Spleen (tissue), 11 donors: ENCODE measurements around the gene SHISA9. TPM values are rescaled to one million over a fixed set of nuclear protein-coding genes. Genes with fewer than 3 reads are reported as not detected.

Experiments used
- DNase-seq: peaks from one replicate; pipeline ENCODE4 v3.0.0-alpha.2; 2020
- H3K27ac ChIP-seq, 8 donors: fragments of 200-600 bp; sonication (generic) in 7 of 8; 1 replicate in 4 of 8; 2 replicates in 4 of 8; pipeline versions ENCODE4 v1.5.0 to v1.8.0; 2016 to 2021; ENCODE audit warnings: inconsistent platforms in 4 of 8, mild to moderate bottlenecking in 4 of 8, moderate library complexity in 1 of 8
- H3K27me3 ChIP-seq, 7 donors: fragments of 200-600 bp; sonication (generic) in 6 of 7; replicated peaks in 1 of 7; 1 replicate in 4 of 7; 2 replicates in 3 of 7; pipeline versions ENCODE4 v1.5.0 to v1.8.0; 2016 to 2021; ENCODE audit warnings: inconsistent platforms in 3 of 7, mild to moderate bottlenecking in 1 of 7
- H3K36me3 ChIP-seq, 6 donors: fragments of 200-600 bp; sonication (generic) in 5 of 6; 1 replicate in 4 of 6; 2 replicates in 2 of 6; pipeline versions ENCODE4 v1.5.0 to v1.8.0; 2016 to 2021; ENCODE audit warnings: inconsistent platforms in 2 of 6
- H3K4me1 ChIP-seq, 6 donors: fragments of 200-600 bp; sonication (generic) in 5 of 6; 1 replicate in 3 of 6; 2 replicates in 3 of 6; pipeline versions ENCODE4 v1.5.0 to v1.8.0; 2016 to 2021; ENCODE audit warnings: inconsistent platforms in 3 of 6
- H3K4me3 ChIP-seq, 8 donors: fragments of 200-600 bp; sonication (generic) in 7 of 8; 1 replicate in 4 of 8; 2 replicates in 4 of 8; pipeline versions ENCODE4 v1.5.0 to v1.8.0; 2016 to 2021; ENCODE audit warnings: inconsistent platforms in 4 of 8, mild to moderate bottlenecking in 4 of 8, moderate library complexity in 2 of 8
- H3K9me3 ChIP-seq, 8 donors: fragments of 200-600 bp; sonication (generic) in 7 of 8; 1 replicate in 4 of 8; 2 replicates in 4 of 8; pipeline versions ENCODE4 v1.5.0 to v1.8.0; 2016 to 2021; ENCODE audit warnings: inconsistent platforms in 4 of 8
- POLR2A ChIP-seq, 3 donors: fragments of 450-650 bp; IDR thresholded peaks; one replicate each; pipeline ENCODE4 v1.5.1; 2017; ENCODE audit warnings: antibody characterized with exemption in 3 of 3, mild to moderate bottlenecking in 1 of 3
- POLR2AphosphoS5 ChIP-seq, 3 donors: sonication (generic); formaldehyde crosslinking; IDR thresholded peaks; one replicate each; pipeline ENCODE4 v1.5.1; 2017; ENCODE audit warnings: antibody characterized with exemption in 3 of 3
- WGBS, 5 donors: extraction: QIAGEN DNeasy Blood & Tissue Kit in 3 of 5; methylation state at CpG; one replicate each; pipeline versions ENCODE4 v1.1.5 to v1.1.7; 2013 to 2018; 5-methylcytosine and 5-hydroxymethylcytosine counted together
- intact Hi-C: fragments of 100-400 bp; cut with DNase I; formaldehyde crosslinking; loops from one replicate; pipeline ENCODE4 v1.15.0; 2023; ENCODE audit warnings: low total_unique reads
- polyA plus RNA-seq, 3 donors: library from polyadenylated mRNA; stranded (reverse); fragments of 200-250 nt; gene quantifications; one replicate each; pipeline ENCODE4 v1.2.1, GENCODE V29; 2013
- total RNA-seq, 7 donors: library from RNA; depleted of rRNA in 3 of 7; stranded (reverse); fragments of >200 nt in 3 of 7; fragmentation: NEBNext Ultra II Directional in 4 of 7; extraction: Animal tissue kit (Norgen Biotek cat#: 25700) in 4 of 7; gene quantifications; one replicate each; pipeline versions ENCODE4 v1.1.0 to v1.2.1, GENCODE V29; 2016 to 2021
- TF ChIP-seq, protein P1 (sequence below), 11 experiments: fragments of 200-600 bp in 7 of 11; fragments of 450-650 bp in 4 of 11; sonication (generic) in 4 of 11; IDR thresholded peaks in 8 of 11; conservative IDR thresholded peaks in 3 of 11; 1 replicate in 7 of 11; 2 replicates in 4 of 11; pipeline versions ENCODE4 v1.4.0 to v1.8.0; 2016 to 2021; ENCODE audit warnings: antibody characterized with exemption in 11 of 11, inconsistent platforms in 4 of 11, mild to moderate bottlenecking in 1 of 11
- donor health status: healthy with polysubstance abuse.
- donor health status: DM: no; HTN: no; CAD: no; lungs with moderate emphysema.
- donor health status: DM: no; HTN: no; CAD: no.
- donor health status: Bipolar disorder and iron deficiency.
- donor health status: healthy.
- donor health status: DM: no; HTN: no; CAD: no.
- donor health status: DM: yes; HTN: yes; CAD: no.

The SHISA9 gene
- total and polyA plus RNA-seq, 10 donors = 0.02 to 0.17 (median 0.05) TPM; not detected in 4

DNA sequence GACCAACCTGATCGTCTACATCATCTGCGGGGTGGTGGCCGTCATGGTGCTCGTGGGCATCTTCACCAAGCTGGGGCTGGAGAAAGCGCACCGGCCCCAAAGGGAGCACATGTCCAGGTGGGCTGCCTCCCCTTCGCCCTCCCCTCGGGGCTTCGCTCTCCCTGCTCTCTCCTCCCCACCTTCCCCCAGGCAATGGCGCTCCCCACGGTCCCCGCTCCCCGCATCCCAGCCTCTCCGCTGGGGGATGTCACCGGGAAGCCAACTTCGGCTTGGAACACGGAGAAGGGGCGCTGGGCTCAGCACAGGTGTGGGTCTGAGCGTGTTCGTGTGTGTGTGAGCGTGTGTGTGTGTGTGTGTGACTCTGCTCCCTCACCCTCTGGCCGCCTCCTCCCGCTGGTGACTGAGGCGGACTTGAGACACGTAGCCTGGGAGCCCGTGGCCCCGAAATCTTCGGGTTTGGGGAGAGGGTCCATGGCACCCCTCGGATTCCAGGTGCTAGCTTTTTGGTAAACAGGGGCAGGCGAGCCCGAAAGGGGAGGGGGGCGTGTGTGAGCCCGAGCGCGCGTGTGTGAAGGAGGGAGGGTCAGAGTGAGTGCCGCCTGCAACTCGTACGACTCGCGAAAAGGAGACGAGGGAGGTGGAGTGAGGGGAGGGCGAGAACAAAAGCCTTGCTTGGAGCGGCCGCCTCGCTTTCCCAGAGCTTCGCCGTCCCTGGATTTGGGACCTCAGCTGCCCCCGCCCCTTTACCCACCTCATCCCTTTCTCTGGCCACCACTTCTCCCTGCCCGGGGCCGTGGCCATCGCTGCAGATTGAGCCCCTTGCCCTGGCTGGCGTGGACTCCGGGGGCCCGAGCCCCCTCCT lies 1.3 kb downstream of the SHISA9 start:
- peaks cover 0 to 98% (median 68%) of the 10 kb centered on the region in 7 donors for H3K27me3 ChIP-seq
- DNase-seq = no peak
- TF ChIP-seq POLR2A (IDR thresholded peaks at IDR 0.05) (no peak), POLR2AphosphoS5 (IDR thresholded peaks at IDR 0.05) (no peak)
- TF ChIP-seq, protein P1, sequence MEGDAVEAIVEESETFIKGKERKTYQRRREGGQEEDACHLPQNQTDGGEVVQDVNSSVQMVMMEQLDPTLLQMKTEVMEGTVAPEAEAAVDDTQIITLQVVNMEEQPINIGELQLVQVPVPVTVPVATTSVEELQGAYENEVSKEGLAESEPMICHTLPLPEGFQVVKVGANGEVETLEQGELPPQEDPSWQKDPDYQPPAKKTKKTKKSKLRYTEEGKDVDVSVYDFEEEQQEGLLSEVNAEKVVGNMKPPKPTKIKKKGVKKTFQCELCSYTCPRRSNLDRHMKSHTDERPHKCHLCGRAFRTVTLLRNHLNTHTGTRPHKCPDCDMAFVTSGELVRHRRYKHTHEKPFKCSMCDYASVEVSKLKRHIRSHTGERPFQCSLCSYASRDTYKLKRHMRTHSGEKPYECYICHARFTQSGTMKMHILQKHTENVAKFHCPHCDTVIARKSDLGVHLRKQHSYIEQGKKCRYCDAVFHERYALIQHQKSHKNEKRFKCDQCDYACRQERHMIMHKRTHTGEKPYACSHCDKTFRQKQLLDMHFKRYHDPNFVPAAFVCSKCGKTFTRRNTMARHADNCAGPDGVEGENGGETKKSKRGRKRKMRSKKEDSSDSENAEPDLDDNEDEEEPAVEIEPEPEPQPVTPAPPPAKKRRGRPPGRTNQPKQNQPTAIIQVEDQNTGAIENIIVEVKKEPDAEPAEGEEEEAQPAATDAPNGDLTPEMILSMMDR (IDR thresholded peaks at IDR 0.05 in 8 of 11, conservative IDR thresholded peaks at IDR 0.05 in 3 of 11) = no peak
- no peaks in the 10 kb centered on the region for H3K36me3 ChIP-seq
- intact Hi-C loops = no loop called here
- no peaks in the 10 kb centered on the region for H3K9me3 ChIP-seq
- H3K27ac ChIP-seq = no peak overlapping the region
- H3K4me1 ChIP-seq = peaks cover 0 to 27% (median 9%) of the 10 kb centered on the region in 6 donors
- peak overlapping the region in 1 of 8 donors; percentile 30 for H3K4me3 ChIP-seq
- 2 to 7% (median 4%) methylated on average over 48 to 55 of the region's 55 CpGs for WGBS, 5 donors

DNA sequence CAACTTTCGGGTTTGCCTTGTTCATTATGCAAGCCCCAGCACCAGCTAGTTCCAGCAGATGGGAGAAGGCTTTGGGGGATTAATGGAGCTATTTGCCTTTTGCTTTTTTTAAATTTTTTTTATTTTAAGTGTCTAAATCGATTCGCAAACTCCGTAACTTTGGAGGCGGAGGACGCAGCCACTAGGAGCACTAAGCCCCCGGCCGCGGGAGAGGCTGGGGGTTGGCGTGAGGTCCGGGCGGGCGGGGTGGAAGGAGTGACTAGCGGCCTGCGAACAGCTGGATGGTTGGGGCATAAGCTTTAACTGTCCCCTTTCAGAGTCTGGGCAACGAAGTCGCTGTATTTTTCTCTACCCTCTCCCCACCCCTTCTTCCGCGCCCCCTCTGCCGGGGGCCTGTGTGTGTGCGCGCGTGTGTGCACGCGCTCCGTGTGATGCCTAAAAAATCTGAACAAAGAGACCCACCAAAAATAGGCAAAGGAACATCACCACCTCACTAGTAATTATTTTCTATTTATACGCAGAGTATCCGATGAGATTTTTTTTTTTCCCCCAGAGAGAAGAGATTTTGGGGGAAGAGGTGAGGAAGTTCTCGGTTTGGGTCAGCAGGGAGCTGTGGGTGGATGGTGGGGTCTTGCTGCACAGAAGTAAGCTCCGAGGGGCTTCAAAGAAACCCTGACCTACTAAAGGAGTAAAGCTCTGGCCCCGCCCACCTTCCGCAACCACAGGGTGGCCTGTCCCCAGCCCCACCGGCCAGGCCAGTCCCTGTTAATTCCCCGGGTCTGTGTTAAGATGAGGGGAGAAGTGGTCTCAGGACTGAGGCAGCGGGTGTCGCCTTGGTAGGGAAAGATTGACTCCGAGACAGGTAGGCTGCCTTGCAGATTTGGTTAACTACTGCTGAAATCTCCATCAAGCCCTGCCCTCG lies 2.3 kb downstream of the SHISA9 start:
- TF ChIP-seq POLR2A (IDR thresholded peaks at IDR 0.05) = no peak
- TF ChIP-seq, protein P1 (IDR thresholded peaks at IDR 0.05 in 8 of 11, conservative IDR thresholded peaks at IDR 0.05 in 3 of 11) = no peak
- TF ChIP-seq POLR2AphosphoS5 (IDR thresholded peaks at IDR 0.05) = no peak
- H3K9me3 ChIP-seq = no peaks in the 10 kb centered on the region
- 5 to 9% (median 6%) methylated on average over 36 to 38 of the region's 38 CpGs for WGBS, 5 donors
- intact Hi-C loops = no loop called here
- no peak overlapping the region for H3K4me3 ChIP-seq
- no peaks in the 10 kb centered on the region for H3K36me3 ChIP-seq
- DNase-seq = no peak
- no peak overlapping the region for H3K27ac ChIP-seq
- H3K27me3 ChIP-seq = peaks cover 0 to 98% (median 63%) of the 10 kb centered on the region in 7 donors
- peaks cover 0 to 27% (median 9%) of the 10 kb centered on the region in 6 donors for H3K4me1 ChIP-seq

DNA sequence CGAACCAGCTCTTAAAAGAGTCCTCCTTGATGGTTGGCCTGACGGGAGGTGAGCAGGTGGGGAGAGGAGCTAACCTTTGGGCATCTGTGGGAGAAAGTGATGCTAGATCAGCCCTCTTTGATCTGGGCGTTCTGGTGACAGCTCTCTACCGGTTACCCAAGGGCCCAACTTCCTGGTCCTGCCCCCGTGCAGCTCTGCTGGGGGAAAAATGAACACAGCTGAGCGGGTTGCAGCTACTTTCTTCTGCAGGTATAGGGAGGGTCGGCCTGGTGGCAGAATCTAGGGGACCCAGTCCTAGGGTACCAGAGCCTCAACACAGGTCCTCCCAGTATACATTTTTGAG lies 2.9 kb downstream of the SHISA9 start:
- peaks cover 0 to 27% (median 9%) of the 10 kb centered on the region in 6 donors for H3K4me1 ChIP-seq
- WGBS, 5 donors = 8 to 20% (median 14%) methylated on average over 6 to 7 of the region's 7 CpGs
- no peaks in the 10 kb centered on the region for H3K9me3 ChIP-seq
- H3K27me3 ChIP-seq = peaks cover 0 to 98% (median 57%) of the 10 kb centered on the region in 7 donors
- no peaks in the 10 kb centered on the region for H3K36me3 ChIP-seq
- TF ChIP-seq, protein P1 (IDR thresholded peaks at IDR 0.05 in 8 of 11, conservative IDR thresholded peaks at IDR 0.05 in 3 of 11) = no peak
- no peak for TF ChIP-seq POLR2A (IDR thresholded peaks at IDR 0.05)
- no peak for TF ChIP-seq POLR2AphosphoS5 (IDR thresholded peaks at IDR 0.05)
- H3K27ac ChIP-seq = no peak overlapping the region
- H3K4me3 ChIP-seq = no peak overlapping the region
- intact Hi-C loops = no loop called here
- DNase-seq = no peak
